ENCODE results near the gene TANGO2. TPM values are rescaled to one million over a fixed set of nuclear protein-coding genes. Genes with fewer than 3 reads are reported as not detected.
A peak's percentile ranks its signal among the peaks of the same experiment; 100 is the strongest.

TANGO2 gene
- total and polyA plus RNA-seq, 9 of the 15 experiments (the other 6 are each of a cell fraction or from before 2014, with no cell fraction given), result 15.5 to 94.9 (median 70.1) TPM

DNA sequence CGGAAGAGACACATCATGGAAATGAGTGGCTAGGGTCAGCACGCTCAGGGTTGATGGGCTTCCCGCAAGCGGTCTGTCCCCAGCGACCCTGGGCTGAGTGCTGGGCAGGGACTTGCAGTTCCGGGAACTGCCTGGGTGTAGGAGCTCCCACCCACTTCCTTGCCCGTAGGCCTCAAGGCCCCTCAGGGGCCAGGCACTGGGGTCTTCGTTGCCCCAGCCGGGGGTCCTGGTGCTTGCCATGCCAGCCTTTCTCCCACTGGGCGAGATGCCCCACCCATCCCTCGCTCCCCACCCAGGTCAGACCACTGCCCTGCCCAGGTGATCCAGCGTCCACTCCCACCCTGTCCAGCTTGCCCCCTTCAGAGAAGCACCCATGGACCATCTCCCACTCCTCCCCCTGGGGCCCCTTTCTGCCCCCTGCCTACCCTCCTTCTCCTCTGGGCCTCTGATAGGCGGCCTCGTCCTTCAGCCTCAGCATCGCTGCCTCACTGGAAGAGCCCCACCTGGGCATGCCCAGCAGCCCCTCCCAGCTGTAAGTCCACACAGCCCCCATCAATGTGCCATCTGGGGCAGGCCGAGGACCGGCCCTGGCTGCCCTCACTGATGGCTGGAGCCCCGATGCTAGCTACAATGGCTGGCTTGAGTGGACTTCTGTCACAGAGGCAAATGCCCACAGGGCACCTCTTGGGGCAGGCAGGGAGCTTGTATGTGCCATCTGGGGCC is 41.3 kb downstream of the TANGO2 start (continued):
- TF ChIP-seq RREB1 (CRISPR knock-in tag; IDR thresholded peaks at IDR 0.05), result no peak
- TF ChIP-seq NR1H2 (CRISPR knock-in tag; IDR thresholded peaks at IDR 0.05), result no peak
- no peak for TF ChIP-seq MTA1 (IDR thresholded peaks at IDR 0.05; ENCODE audit: borderline replicate concordance)
- TF ChIP-seq, protein P1, sequence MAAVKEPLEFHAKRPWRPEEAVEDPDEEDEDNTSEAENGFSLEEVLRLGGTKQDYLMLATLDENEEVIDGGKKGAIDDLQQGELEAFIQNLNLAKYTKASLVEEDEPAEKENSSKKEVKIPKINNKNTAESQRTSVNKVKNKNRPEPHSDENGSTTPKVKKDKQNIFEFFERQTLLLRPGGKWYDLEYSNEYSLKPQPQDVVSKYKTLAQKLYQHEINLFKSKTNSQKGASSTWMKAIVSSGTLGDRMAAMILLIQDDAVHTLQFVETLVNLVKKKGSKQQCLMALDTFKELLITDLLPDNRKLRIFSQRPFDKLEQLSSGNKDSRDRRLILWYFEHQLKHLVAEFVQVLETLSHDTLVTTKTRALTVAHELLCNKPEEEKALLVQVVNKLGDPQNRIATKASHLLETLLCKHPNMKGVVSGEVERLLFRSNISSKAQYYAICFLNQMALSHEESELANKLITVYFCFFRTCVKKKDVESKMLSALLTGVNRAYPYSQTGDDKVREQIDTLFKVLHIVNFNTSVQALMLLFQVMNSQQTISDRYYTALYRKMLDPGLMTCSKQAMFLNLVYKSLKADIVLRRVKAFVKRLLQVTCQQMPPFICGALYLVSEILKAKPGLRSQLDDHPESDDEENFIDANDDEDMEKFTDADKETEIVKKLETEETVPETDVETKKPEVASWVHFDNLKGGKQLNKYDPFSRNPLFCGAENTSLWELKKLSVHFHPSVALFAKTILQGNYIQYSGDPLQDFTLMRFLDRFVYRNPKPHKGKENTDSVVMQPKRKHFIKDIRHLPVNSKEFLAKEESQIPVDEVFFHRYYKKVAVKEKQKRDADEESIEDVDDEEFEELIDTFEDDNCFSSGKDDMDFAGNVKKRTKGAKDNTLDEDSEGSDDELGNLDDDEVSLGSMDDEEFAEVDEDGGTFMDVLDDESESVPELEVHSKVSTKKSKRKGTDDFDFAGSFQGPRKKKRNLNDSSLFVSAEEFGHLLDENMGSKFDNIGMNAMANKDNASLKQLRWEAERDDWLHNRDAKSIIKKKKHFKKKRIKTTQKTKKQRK (IDR thresholded peaks at IDR 0.05; ENCODE audit: borderline replicate concordance, low read depth, low read length), result no peak
- TF ChIP-seq ZNF324 (CRISPR knock-in tag; IDR thresholded peaks at IDR 0.05), result no peak
- TF ChIP-seq NCOA4 (IDR thresholded peaks at IDR 0.05; ENCODE audit: partially characterized antibody), result no peak
- TF ChIP-seq PHB2 (IDR thresholded peaks at IDR 0.05; ENCODE audit: low read depth), result no peak
- TF ChIP-seq POLR2G (IDR thresholded peaks at IDR 0.05; ENCODE audit: low read depth, low read length), result peak; percentile 10; the same call in 1 of the 2 replicates
- no peak for TF ChIP-seq ZNF778 (CRISPR knock-in tag; IDR thresholded peaks at IDR 0.05)
- no peak for TF ChIP-seq BRD4 (IDR thresholded peaks at IDR 0.05)
- TF ChIP-seq SRSF7 (optimal IDR thresholded peaks at IDR 0.05; ENCODE audit: low read depth, low read length), result no peak
- 0 out of 4 replicates have a peak, but pooled peaks of 1 of the 2 experiments have one; percentile 23 for TF ChIP-seq MAZ (CRISPR knock-in tag; conservative IDR thresholded peaks at IDR 0.05 in 1 of 2, IDR thresholded peaks at IDR 0.05 in 1 of 2)
- no peak for TF ChIP-seq BCOR (IDR thresholded peaks at IDR 0.05)
- no peak for TF ChIP-seq FUS (optimal IDR thresholded peaks at IDR 0.05; ENCODE audit: low read depth, low read length)
- no peak for TF ChIP-seq XRCC5 (IDR thresholded peaks at IDR 0.05; ENCODE audit: low read depth, low read length)
- no peak for TF ChIP-seq ZBTB17 (CRISPR knock-in tag; IDR thresholded peaks at IDR 0.05)
- no peak for TF ChIP-seq MECOM (CRISPR knock-in tag; IDR thresholded peaks at IDR 0.05)
- no peak for TF ChIP-seq ZNF239 (CRISPR knock-in tag; IDR thresholded peaks at IDR 0.05)
- TF ChIP-seq ZNF253 (CRISPR knock-in tag; conservative IDR thresholded peaks at IDR 0.05), result no peak
- 0 out of 2 replicates have a peak, but pooled peaks have one; percentile 62 for TF ChIP-seq ZFPM2 (CRISPR knock-in tag; IDR thresholded peaks at IDR 0.05)

Measured in K562 (cell line).